Astrocyte of the cerebellum (primary cell): Measurements from ENCODE around the gene THOC2.
A peak's percentile ranks its signal among the peaks of the same experiment; 100 is the strongest.
"Not testable (repeated sequence)": the region's sequence is repeated elsewhere in the genome, so short reads cannot be mapped to it uniquely, and the experiment has no call there.

Experiments
- DNase-seq: peaks from one replicate; pipeline ENCODE4 v3.0.0-alpha.2; 2011; ENCODE audit warnings: low read depth
- H3K4me3 ChIP-seq: 2 replicates; pipeline ENCODE4 v1.5.1; 2011; ENCODE audit warnings: mild to moderate bottlenecking, low read depth, low read length, moderate library complexity
- CTCF ChIP-seq: IDR thresholded peaks from 2 replicates; pipeline ENCODE4 v1.5.1; 2012; ENCODE audit warnings: low read length, low read depth, moderate library complexity, mild to moderate bottlenecking; ENCODE audit errors: missing control alignments
- in situ Hi-C: cut with HindIII; loops from 2 replicates; pipeline ENCODE4 v1.10.0; 2017; ENCODE audit warnings: low sequenced_read_pairs

The THOC2 gene

GRCh38 chrX:123742440-123742839 lies 9.6 kb upstream of the THOC2 start:
- DNase-seq, result no peak
- TF ChIP-seq CTCF, result no peak
- no peak overlapping the region for H3K4me3 ChIP-seq
- in situ Hi-C loops, result no loop called here

GRCh38 chrX:123740536-123740935 lies 7.7 kb upstream of the THOC2 start:
- DNase-seq, result no peak

GRCh38 chrX:123740006-123740405 lies 7.2 kb upstream of the THOC2 start:
- TF ChIP-seq CTCF, result no peak
- H3K4me3 ChIP-seq, result no peak overlapping the region
- no peak for DNase-seq
- in situ Hi-C loops, result no loop called here

More at GRCh38 chrX:123740536-123740935, 7.7 kb upstream of the THOC2 start:
- no peak for TF ChIP-seq CTCF
- H3K4me3 ChIP-seq, result no peak overlapping the region
- in situ Hi-C loops, result no loop called here

- in situ Hi-C loops, result no loop called here
- H3K4me3 ChIP-seq, result no peak overlapping the region
- no peak for TF ChIP-seq CTCF
- DNase-seq, result no peak
Measured at GRCh38 chrX:123739474-123739873, 6.6 kb upstream of the THOC2 start.

GRCh38 chrX:123738378-123738940 lies 5.6 kb upstream of the THOC2 start:
- no peak for DNase-seq
- TF ChIP-seq CTCF, result peak; percentile 8
- H3K4me3 ChIP-seq, result no peak overlapping the region
- in situ Hi-C loops, result no loop called here

GRCh38 chrX:123736333-123736921 lies 3.6 kb upstream of the THOC2 start:
- no peak for DNase-seq

GRCh38 chrX:123735137-123735536 lies 2.3 kb upstream of the THOC2 start:
- H3K4me3 ChIP-seq, in situ Hi-C loops, DNase-seq: not testable (repeated sequence)

More at GRCh38 chrX:123736333-123736921, 3.6 kb upstream of the THOC2 start:
- TF ChIP-seq CTCF, result no peak
- in situ Hi-C loops, result no loop called here
- H3K4me3 ChIP-seq, result no peak overlapping the region

GRCh38 chrX:123734079-123734478 lies 1.2 kb upstream of the THOC2 start:
- H3K4me3 ChIP-seq, in situ Hi-C loops, DNase-seq: not testable (repeated sequence)
